Activated naive CD8-positive, alpha-beta T cell treated with anti-CD3 and anti-CD28 coated beads, Interleukin-2, amount 10 ng/mL, durations not matched to agents 7 days and 5 days (primary cell): Measurements from ENCODE around the gene PON3. TPM values are rescaled to one million over a fixed set of nuclear protein-coding genes. Genes with fewer than 3 reads are reported as not detected.

Experiments used
- ATAC-seq: fragments of 150-1000 bp; cut with Tn5 transposase; one replicate; pipeline ENCODE4 v1.10.0; 2021; ENCODE audit warnings: low read depth, moderate library complexity
- POLR2A ChIA-PET: fragments of 350-600 bp; sonication (Branson Sonifier 250); formaldehyde crosslinking; loops from one replicate; lab custom pipeline; 2021; ENCODE audit warnings: antibody characterized with exemption; lab: Charles Lee
- DNase-seq: peaks from one replicate; pipeline ENCODE4 v3.0.0; 2021
- H3K27ac Mint-ChIP-seq: one replicate; pipeline ENCODE4 v1.8.0; 2022; ENCODE audit warnings: mild to moderate bottlenecking, mixed read lengths
- H3K27me3 Mint-ChIP-seq: one replicate; pipeline ENCODE4 v1.8.0; 2022; ENCODE audit warnings: mild to moderate bottlenecking, moderate library complexity, mixed read lengths
- H3K36me3 Mint-ChIP-seq: one replicate; pipeline ENCODE4 v1.8.0; 2021; ENCODE audit warnings: mild to moderate bottlenecking, mixed read lengths
- H3K4me1 Mint-ChIP-seq: one replicate; pipeline ENCODE4 v1.8.0; 2021; ENCODE audit warnings: mixed read lengths
- H3K4me3 Mint-ChIP-seq: one replicate; pipeline ENCODE4 v1.8.0; 2022; ENCODE audit warnings: mild to moderate bottlenecking, moderate library complexity, mixed read lengths
- H3K9me3 Mint-ChIP-seq: one replicate; pipeline ENCODE4 v1.8.0; 2021; ENCODE audit warnings: mixed read lengths
- total RNA-seq, 2 experiments: library from RNA; stranded (reverse); gene quantifications; one replicate each; pipeline ENCODE4 v1.2.3, GENCODE V29; 2021

The PON3 gene
- total RNA-seq, 2 experiments from 2014 or later = not detected

DNA sequence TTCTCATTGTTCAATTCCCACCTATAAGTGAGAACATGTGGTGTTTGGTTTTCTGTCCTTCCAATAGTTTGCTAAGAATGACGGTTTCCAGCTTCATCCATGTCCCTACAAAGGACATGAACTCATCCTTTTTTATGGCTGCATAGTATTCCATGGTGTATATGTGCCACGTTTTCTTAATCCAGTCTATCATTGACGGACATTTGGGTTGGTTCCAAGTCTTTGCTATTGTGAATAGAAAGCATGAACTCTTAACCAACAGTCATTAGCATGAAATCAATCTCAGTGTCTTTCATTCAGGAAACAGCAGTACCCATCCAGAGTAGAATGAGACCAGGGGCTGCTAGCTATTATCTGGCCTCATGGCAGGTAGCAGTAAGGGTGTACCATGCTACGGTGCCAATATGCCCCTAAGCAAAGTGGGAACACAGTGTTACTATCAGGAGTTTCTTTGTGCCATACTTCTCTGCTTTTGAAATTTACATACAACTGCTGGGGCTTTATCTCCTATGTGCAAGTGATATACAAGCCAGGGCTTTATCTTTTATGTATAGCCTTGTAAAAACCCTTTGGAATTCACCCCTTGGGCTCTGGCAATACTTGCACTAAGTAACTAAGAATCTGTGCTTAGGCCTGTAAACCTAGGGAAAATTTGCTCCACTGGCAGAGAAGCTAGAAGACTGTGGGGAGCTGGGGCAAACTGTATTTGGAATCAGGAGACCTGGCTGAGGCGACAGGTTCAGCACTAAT, 33.2 kb upstream of the PON3 start:
- H3K4me1 Mint-ChIP-seq = no peaks in the 10 kb centered on the region
- ATAC-seq (no peak), DNase-seq (no peak)
- H3K36me3 Mint-ChIP-seq = no peaks in the 10 kb centered on the region
- H3K4me3 Mint-ChIP-seq = no peak overlapping the region
- no peak overlapping the region for H3K27ac Mint-ChIP-seq
- POLR2A ChIA-PET = interaction anchor here (0.6 kb wide), 1 partner anchor 17 kb away, joined by 3 read pairs; no protein-coding TSS in a partner anchor
- H3K27me3 Mint-ChIP-seq = peaks cover 1% of the 10 kb centered on the region
- no peaks in the 10 kb centered on the region for H3K9me3 Mint-ChIP-seq

DNA sequence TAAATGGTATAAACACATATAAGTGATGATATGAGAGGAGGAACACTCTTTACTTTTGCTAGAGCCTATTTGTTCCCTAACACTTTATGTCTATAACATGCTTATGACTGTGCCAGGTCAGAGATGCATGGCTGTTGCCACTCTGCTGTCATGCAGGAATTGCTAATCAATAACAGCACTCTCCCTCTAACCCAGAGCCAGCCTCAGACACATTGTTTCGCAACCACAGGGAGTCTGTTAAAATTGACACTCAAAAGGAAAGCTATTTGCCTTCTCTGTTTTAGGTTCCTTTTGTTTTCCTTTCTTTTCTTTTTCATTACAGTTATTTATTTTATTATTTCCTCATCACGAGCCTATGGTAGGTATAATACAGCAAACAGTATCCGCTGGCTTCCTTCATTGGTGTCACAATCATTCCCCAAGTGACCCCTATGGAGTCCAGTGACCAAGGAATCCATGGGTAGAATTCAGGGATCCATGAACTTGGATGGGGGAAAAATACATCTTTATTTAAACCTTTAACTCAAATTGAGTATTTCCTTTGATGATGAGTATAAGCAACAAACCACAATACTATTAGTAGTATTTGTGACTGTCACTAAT, 31.8 kb upstream of the PON3 start:
- POLR2A ChIA-PET = no interaction called here
- Mint-ChIP-seq H3K27ac (no peak overlapping the region), H3K36me3 (peaks cover 3% of the 10 kb centered on the region), H3K27me3 (no peaks in the 10 kb centered on the region), H3K4me3 (no peak overlapping the region), H3K9me3 (no peaks in the 10 kb centered on the region), H3K4me1 (no peaks in the 10 kb centered on the region)
- DNase-seq (no peak), ATAC-seq (no peak)

DNA sequence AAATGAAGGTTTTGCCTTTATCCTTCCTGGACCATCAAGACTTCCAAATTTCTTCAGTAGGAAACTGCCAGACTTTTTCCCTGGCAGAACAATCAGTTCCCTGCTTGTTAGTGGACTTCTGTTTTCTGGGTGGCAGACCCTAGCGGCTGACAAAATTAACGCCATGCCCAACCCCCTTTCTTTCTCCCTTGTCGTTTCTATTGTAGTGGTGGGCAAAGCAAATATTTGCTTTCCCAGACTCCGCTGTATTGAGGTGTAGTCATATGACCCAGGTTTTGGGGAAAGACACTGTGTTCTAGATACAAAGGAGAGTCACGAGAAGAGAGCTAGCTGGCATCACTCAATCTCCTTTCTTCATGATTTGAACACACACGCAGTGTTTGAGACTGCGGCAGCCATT, 31.0 kb upstream of the PON3 start:
- ATAC-seq (no peak), DNase-seq (no peak)
- no peaks in the 10 kb centered on the region for H3K9me3 Mint-ChIP-seq
- no peaks in the 10 kb centered on the region for H3K4me1 Mint-ChIP-seq
- no peak overlapping the region for H3K27ac Mint-ChIP-seq
- peaks cover 3% of the 10 kb centered on the region for H3K36me3 Mint-ChIP-seq
- no peaks in the 10 kb centered on the region for H3K27me3 Mint-ChIP-seq
- H3K4me3 Mint-ChIP-seq = no peak overlapping the region
- POLR2A ChIA-PET = no interaction called here

DNA sequence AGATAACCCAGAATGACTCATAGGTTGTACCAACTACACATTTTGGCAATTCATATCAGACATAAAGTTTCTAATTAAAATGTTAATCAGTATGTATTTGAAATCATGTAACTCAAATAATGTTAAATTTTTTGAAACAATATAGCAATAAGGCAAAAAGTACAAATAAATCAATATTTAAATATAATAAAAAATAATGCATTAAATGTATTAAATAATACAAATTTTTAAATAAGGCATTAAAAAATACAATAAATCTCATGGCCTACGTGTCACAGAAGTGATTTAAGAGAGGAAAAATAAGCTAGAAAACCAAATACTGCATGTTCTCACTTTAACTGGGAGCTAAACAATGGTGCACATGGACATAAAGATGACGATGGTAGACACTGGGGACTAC, 29.5 kb upstream of the PON3 start:
- Mint-ChIP-seq H3K4me3 (no peak overlapping the region), H3K36me3 (peaks cover 3% of the 10 kb centered on the region), H3K27ac (no peak overlapping the region), H3K27me3 (no peaks in the 10 kb centered on the region), H3K4me1 (no peaks in the 10 kb centered on the region), H3K9me3 (no peaks in the 10 kb centered on the region)
- no peak for ATAC-seq
- DNase-seq = no peak
- POLR2A ChIA-PET = no interaction called here

DNA sequence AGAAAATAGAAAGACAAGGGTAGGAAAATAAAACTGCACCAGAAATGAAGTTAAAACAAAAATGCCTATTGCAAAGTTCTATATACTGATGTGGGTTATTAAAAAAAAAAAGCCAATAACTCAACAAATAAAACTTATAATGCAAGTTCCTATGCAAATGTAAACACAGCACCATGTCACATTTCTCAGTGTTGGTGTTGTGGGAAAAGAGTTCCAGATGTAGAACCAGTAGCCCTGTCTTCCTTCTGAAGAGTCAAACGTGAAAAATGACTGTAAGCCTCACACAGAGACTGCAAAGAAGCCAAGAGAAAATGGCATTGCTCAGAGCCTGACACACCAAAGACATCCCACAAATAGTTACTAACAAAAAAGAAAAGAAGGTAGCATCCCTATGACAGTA, 28.5 kb upstream of the PON3 start:
- no peak for ATAC-seq
- no peak overlapping the region for H3K4me3 Mint-ChIP-seq
- H3K4me1 Mint-ChIP-seq = no peaks in the 10 kb centered on the region
- POLR2A ChIA-PET = no interaction called here
- H3K36me3 Mint-ChIP-seq = peaks cover 3% of the 10 kb centered on the region
- H3K9me3 Mint-ChIP-seq = no peaks in the 10 kb centered on the region
- no peak for DNase-seq
- H3K27me3 Mint-ChIP-seq = no peaks in the 10 kb centered on the region
- H3K27ac Mint-ChIP-seq = no peak overlapping the region

DNA sequence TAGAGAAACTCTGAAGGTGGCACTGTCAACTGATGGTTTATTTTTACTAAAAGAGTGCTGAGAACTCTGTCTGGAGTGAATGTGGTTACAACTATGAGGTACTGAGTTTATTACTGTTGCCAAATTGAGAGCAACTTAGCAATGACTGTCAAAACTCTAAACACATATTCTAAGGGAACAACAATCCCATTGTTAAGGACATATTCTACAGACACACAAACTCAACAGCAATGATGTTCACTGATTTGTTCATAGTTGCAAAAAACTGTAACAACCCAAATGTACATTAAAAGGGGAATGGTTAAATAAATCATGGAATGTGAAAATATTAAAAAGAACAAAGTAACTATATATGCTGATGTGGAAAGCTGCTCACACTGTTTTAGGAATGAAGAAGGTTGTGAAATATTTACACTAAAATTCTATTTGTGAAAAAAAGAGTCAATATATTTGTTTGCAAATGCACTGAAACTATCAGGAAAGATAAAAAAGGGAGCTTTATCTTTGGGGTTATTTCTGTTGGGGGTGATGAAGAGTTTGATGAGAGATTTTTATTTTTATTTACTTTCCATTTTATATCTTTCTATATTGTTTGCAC, 25.8 kb upstream of the PON3 start:
- POLR2A ChIA-PET = no interaction called here
- ATAC-seq = no peak

DNA sequence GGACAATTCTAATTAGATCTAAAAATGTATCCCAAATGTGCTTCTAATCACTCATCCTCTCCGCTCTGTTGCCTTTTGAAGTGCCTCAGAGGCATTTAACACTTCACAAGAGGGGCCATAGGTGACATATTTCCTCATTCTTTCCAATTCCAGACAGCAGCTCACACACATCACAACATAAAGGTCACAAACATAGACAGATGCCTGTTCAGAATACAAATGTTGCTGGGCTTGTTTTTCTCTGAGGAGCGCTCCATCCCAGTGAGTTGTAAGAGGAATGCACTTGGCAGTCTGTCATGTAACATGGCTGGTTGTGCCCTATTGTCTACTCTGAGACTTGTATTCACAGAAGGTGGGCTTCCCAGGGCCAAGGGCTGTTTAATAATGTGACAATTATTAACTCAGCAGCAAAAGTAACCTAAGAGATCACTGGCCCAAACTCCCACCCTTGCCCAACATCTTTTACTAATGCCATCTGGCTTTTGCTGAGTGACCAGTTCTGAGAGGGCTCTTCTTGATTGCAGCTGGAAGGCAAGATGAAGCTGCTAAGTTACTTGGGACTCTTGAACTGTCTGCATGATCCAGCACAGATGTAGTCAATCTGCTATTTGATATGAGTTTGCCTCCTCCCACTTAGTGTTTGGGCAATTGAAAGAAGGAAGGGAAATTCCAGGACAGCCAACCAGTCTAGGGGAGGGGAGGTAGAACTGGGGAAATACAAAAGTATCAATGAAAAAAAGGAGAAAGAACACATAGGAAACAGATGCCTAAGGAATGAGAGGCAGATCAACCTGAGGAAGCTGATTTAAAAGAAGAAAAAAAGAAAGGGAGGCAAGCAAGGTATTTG, 25.0 kb upstream of the PON3 start:
- DNase-seq (no peak), ATAC-seq (no peak)
- Mint-ChIP-seq H3K27me3 (peaks cover 2% of the 10 kb centered on the region), H3K27ac (no peak overlapping the region), H3K36me3 (peaks cover 3% of the 10 kb centered on the region), H3K4me3 (no peak overlapping the region), H3K4me1 (no peaks in the 10 kb centered on the region), H3K9me3 (no peaks in the 10 kb centered on the region)
- POLR2A ChIA-PET = no interaction called here

More for the DNA sequence above, 25.8 kb upstream of the PON3 start:
- no peaks in the 10 kb centered on the region for H3K4me1 Mint-ChIP-seq
- H3K27me3 Mint-ChIP-seq = peaks cover under 1% of the 10 kb centered on the region
- H3K4me3 Mint-ChIP-seq = no peak overlapping the region
- H3K9me3 Mint-ChIP-seq = no peaks in the 10 kb centered on the region
- H3K36me3 Mint-ChIP-seq = peaks cover 3% of the 10 kb centered on the region
- DNase-seq = no peak
- H3K27ac Mint-ChIP-seq = no peak overlapping the region

DNA sequence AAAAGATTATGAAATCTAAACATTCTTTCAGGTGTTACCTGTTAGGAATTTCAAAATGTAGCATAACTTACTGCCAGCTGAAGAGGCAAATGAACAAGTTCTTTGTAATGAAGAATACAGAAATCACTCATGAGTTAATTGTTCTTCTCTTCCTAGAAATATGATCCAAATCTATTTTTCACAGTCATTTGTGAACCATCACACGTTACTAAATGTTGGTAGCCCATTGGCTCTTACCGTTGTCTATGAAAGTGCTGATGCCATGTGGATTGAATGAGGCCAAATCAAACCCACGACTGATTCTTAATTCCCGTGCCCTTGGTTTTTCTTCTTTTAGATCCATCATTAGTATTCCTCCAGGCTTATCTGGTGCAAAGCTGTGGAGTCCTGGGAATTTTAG, 15.9 kb upstream of the PON3 start:
- no peak overlapping the region for H3K27ac Mint-ChIP-seq
- H3K9me3 Mint-ChIP-seq = no peaks in the 10 kb centered on the region
- peaks cover 2% of the 10 kb centered on the region for H3K36me3 Mint-ChIP-seq
- POLR2A ChIA-PET = no interaction called here
- no peak for DNase-seq
- no peak for ATAC-seq
- H3K4me3 Mint-ChIP-seq = no peak overlapping the region
- peaks cover 4% of the 10 kb centered on the region for H3K27me3 Mint-ChIP-seq
- H3K4me1 Mint-ChIP-seq = no peaks in the 10 kb centered on the region

DNA sequence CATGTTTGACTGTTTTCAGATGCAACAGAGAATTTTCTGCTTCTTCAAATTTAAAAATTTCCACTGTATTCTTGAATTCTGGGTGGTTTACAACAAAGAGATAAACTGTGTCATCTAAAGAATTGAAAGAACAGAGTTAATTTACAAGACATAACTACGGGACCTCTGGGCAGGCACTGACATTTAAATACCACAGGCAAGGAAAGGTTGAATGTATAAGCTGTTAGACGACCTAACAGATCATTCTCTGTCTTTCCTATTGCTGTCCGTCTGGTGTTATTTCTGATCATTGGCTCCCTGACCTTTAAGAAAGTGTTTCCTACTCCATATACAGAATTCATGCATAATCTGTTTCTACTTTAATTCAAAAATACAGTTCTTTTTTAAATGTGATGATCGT, 15.5 kb upstream of the PON3 start:
- H3K9me3 Mint-ChIP-seq = no peaks in the 10 kb centered on the region
- H3K4me3 Mint-ChIP-seq = no peak overlapping the region
- ATAC-seq (no peak), DNase-seq (no peak)
- POLR2A ChIA-PET = no interaction called here
- no peak overlapping the region for H3K27ac Mint-ChIP-seq
- peaks cover 2% of the 10 kb centered on the region for H3K27me3 Mint-ChIP-seq
- H3K4me1 Mint-ChIP-seq = no peaks in the 10 kb centered on the region
- H3K36me3 Mint-ChIP-seq = peaks cover 2% of the 10 kb centered on the region

DNA sequence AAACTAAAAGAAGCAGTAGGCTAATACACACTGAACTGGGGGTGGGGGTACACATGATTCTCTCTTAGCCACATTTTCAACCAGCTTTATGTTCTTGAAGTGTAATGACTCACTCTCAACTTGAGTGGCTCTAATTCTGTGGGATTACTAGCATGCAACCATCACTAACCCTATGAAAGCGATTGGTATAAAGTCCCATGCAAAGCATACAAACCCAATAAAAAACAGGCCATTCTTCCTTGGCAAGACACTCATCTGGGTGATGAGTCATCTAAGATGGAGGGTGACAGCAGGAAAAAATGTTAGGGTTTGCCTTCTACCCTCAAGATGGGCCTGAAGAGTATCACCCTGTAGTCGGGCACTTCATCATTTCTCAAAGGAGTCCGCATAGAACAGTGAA, 14.9 kb upstream of the PON3 start:
- DNase-seq (no peak), ATAC-seq (no peak)
- peaks cover 2% of the 10 kb centered on the region for H3K27me3 Mint-ChIP-seq
- no peak overlapping the region for H3K4me3 Mint-ChIP-seq
- POLR2A ChIA-PET = no interaction called here
- no peaks in the 10 kb centered on the region for H3K4me1 Mint-ChIP-seq
- H3K27ac Mint-ChIP-seq = no peak overlapping the region
- H3K36me3 Mint-ChIP-seq = peaks cover under 1% of the 10 kb centered on the region
- H3K9me3 Mint-ChIP-seq = no peaks in the 10 kb centered on the region

DNA sequence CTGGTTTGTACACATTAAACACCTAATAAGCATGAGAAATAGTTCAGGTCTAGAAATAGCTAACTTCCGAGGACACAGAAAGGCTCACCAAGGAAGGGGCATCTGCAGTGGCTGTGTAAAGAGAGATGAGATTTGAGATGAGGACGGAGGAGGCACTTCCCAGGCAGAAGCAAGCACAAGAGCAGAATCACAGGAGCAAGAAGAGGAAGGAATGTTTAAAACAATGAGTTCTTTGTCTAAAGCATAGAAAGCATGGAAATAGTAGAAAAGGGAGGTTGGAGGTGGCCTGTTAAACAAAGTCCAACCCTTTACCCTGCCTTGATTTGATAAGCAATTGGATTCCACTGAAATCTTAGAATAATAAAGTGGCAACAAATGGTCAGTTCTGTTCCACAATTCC, 11.6 kb upstream of the PON3 start:
- Mint-ChIP-seq H3K4me1 (no peaks in the 10 kb centered on the region), H3K36me3 (no peaks in the 10 kb centered on the region), H3K27me3 (no peaks in the 10 kb centered on the region), H3K4me3 (no peak overlapping the region), H3K27ac (no peak overlapping the region), H3K9me3 (no peaks in the 10 kb centered on the region)
- ATAC-seq (no peak), DNase-seq (no peak)
- POLR2A ChIA-PET = no interaction called here

DNA sequence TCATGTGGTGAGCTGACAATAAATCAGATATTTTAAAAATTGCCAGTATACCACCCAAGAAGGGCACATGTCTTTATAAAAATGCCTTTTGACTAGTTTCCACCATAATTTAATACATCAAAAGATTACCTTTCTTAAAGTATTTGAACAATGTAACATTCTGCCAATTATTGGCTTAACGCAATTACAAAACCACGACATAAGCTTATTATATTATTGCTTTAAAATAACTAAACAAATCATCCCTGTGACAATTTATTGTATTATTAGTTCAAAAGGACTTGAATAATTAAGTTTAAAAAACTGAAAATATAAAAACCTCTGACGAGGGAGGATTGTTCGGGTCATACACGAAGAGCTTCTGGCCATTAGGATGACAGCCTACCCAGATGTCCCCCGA, 9.6 kb upstream of the PON3 start:
- no peaks in the 10 kb centered on the region for H3K27me3 Mint-ChIP-seq
- H3K9me3 Mint-ChIP-seq = no peaks in the 10 kb centered on the region
- POLR2A ChIA-PET = no interaction called here
- H3K4me3 Mint-ChIP-seq = no peak overlapping the region
- no peak overlapping the region for H3K27ac Mint-ChIP-seq
- no peaks in the 10 kb centered on the region for H3K36me3 Mint-ChIP-seq
- DNase-seq = no peak
- ATAC-seq = no peak
- H3K4me1 Mint-ChIP-seq = no peaks in the 10 kb centered on the region

DNA sequence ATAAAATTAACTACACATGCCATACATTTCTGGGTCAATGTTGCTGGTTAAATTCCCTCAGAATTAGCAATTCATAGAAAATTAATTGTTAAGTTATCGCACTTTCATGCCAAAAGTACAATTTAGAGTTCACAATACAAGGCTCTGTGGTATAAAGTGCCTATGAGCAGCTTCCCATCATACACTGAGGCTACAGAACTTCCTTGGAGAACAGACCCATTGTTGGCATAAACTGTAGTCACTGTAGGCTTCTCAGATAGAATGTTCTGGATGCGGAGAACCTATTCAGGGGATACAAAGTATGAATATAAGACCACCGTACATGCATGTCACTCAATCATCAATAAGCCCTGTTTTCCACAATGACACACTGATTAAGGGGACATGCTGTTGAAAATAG, 9.0 kb upstream of the PON3 start:
- ATAC-seq (no peak), DNase-seq (no peak)
- H3K4me3 Mint-ChIP-seq = no peak overlapping the region
- no peaks in the 10 kb centered on the region for H3K9me3 Mint-ChIP-seq
- no peaks in the 10 kb centered on the region for H3K27me3 Mint-ChIP-seq
- no peak overlapping the region for H3K27ac Mint-ChIP-seq
- H3K36me3 Mint-ChIP-seq = no peaks in the 10 kb centered on the region
- POLR2A ChIA-PET = no interaction called here
- no peaks in the 10 kb centered on the region for H3K4me1 Mint-ChIP-seq
